Upper lobe of left lung (tissue), 6 donors: ENCODE results near the gene SRP14. TPM values are rescaled to one million over a fixed set of nuclear protein-coding genes. Genes with fewer than 3 reads are reported as not detected.

Experiments
- ATAC-seq, 2 donors: fragments of 200-7000 bp; cut with Tn5 transposase; one replicate each; pipeline ENCODE4 v1.9.1; 2022; ENCODE audit warnings: mild to moderate bottlenecking in 2 of 2, moderate library complexity in 2 of 2; ENCODE audit not compliant: low FRiP score in 2 of 2
- DNase-seq, 2 donors: peaks; one replicate each; pipeline ENCODE4 v3.0.0-alpha.2; 2019 to 2020
- H3K27ac ChIP-seq, 4 donors: fragments of 200-600 bp; sonication (generic); one replicate each; pipeline ENCODE4 v1.5.1; 2016 to 2019
- H3K27me3 ChIP-seq, 4 donors: fragments of 200-600 bp; sonication (generic); one replicate each; pipeline ENCODE4 v1.5.1; 2017 to 2019
- H3K36me3 ChIP-seq, 4 donors: fragments of 200-600 bp; sonication (generic); one replicate each; pipeline ENCODE4 v1.5.1; 2016 to 2019
- H3K4me1 ChIP-seq, 4 donors: fragments of 200-600 bp; sonication (generic); one replicate each; pipeline ENCODE4 v1.5.1; 2018 to 2019
- H3K4me3 ChIP-seq, 4 donors: fragments of 200-600 bp; sonication (generic); one replicate each; pipeline ENCODE4 v1.5.1; 2017 to 2019; ENCODE audit warnings: mild to moderate bottlenecking in 2 of 4, moderate library complexity in 1 of 4
- H3K9me3 ChIP-seq, 4 donors: fragments of 200-600 bp; sonication (generic); one replicate each; pipeline ENCODE4 v1.5.1; 2018 to 2019
- EP300 ChIP-seq, 4 donors: sonication (generic); formaldehyde crosslinking; IDR thresholded peaks; one replicate each; pipeline ENCODE4 v1.5.1; 2017; ENCODE audit warnings: antibody characterized with exemption in 4 of 4, control low read depth in 2 of 4
- POLR2A ChIP-seq, 4 donors: fragments of 450-650 bp; IDR thresholded peaks; one replicate each; pipeline ENCODE4 v1.5.1; 2016 to 2017; ENCODE audit warnings: antibody characterized with exemption in 4 of 4, mild to moderate bottlenecking in 2 of 4
- POLR2AphosphoS5 ChIP-seq, 2 donors: sonication (generic); formaldehyde crosslinking; IDR thresholded peaks; one replicate each; pipeline ENCODE4 v1.5.1; 2017; ENCODE audit warnings: antibody characterized with exemption in 2 of 2
- WGBS, 2 donors: methylation state at CpG; one replicate each; pipeline ENCODE4 v1.1.5; 2017 to 2018; 5-methylcytosine and 5-hydroxymethylcytosine counted together
- total RNA-seq, 6 donors: library from RNA; depleted of rRNA in 4 of 6; stranded (reverse); fragments of >200 nt in 4 of 6; gene quantifications; one replicate each; pipeline versions ENCODE4 v1.1.0 to v1.2.1, GENCODE V29; 2016 to 2021
- TF ChIP-seq, protein P1 (sequence below), 6 experiments: fragments of 450-650 bp in 4 of 6; fragments of 200-600 bp in 2 of 6; sonication (generic) in 2 of 6; IDR thresholded peaks; one replicate each; pipeline ENCODE4 v1.5.1; 2016 to 2019; ENCODE audit warnings: antibody characterized with exemption in 6 of 6
- donor health status: DM: no; HTN: no; CAD: no; lungs with moderate emphysema.
- donor health status: DM: no; HTN: yes; CAD: no; lungs with severe emphysema.

SRP14 gene
- total RNA-seq, 6 donors from 2014 or later, result 55.5 to 342 (median 191) TPM

- 68 to 75% methylated on average over 6 of the region's 6 CpGs for WGBS, 2 donors
- Histone ChIP-seq H3K27ac (no peak overlapping the region), H3K4me1 (peaks cover 19 to 26% (median 23%) of the 10 kb centered on the region in 4 donors), H3K36me3 (no peaks in the 10 kb centered on the region), H3K9me3 (no peaks in the 10 kb centered on the region), H3K4me3 (no peak overlapping the region), H3K27me3 (no peaks in the 10 kb centered on the region)
- no peak for DNase-seq
- no peak for ATAC-seq
- TF ChIP-seq EP300 (IDR thresholded peaks at IDR 0.05) (no peak), POLR2AphosphoS5 (IDR thresholded peaks at IDR 0.05) (no peak), POLR2A (IDR thresholded peaks at IDR 0.05) (no peak)
- TF ChIP-seq, protein P1, sequence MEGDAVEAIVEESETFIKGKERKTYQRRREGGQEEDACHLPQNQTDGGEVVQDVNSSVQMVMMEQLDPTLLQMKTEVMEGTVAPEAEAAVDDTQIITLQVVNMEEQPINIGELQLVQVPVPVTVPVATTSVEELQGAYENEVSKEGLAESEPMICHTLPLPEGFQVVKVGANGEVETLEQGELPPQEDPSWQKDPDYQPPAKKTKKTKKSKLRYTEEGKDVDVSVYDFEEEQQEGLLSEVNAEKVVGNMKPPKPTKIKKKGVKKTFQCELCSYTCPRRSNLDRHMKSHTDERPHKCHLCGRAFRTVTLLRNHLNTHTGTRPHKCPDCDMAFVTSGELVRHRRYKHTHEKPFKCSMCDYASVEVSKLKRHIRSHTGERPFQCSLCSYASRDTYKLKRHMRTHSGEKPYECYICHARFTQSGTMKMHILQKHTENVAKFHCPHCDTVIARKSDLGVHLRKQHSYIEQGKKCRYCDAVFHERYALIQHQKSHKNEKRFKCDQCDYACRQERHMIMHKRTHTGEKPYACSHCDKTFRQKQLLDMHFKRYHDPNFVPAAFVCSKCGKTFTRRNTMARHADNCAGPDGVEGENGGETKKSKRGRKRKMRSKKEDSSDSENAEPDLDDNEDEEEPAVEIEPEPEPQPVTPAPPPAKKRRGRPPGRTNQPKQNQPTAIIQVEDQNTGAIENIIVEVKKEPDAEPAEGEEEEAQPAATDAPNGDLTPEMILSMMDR (IDR thresholded peaks at IDR 0.05), result no peak
Observed at GRCh38 chr15:40067921-40068624, 29.1 kb upstream of the SRP14 start.

GRCh38 chr15:40066589-40066988 lies 27.6 kb upstream of the SRP14 start:
- WGBS, 2 donors, result 93 to 100% methylated on average over 5 of the region's 5 CpGs
- no peaks in the 10 kb centered on the region for H3K27me3 ChIP-seq
- DNase-seq, result no peak
- H3K4me3 ChIP-seq, result no peak overlapping the region
- no peaks in the 10 kb centered on the region for H3K9me3 ChIP-seq
- no peak for ATAC-seq
- H3K36me3 ChIP-seq, result no peaks in the 10 kb centered on the region
- H3K4me1 ChIP-seq, result peaks cover 20 to 25% (median 22%) of the 10 kb centered on the region in 4 donors
- no peak for TF ChIP-seq POLR2AphosphoS5 (IDR thresholded peaks at IDR 0.05)
- no peak for TF ChIP-seq EP300 (IDR thresholded peaks at IDR 0.05)
- no peak for TF ChIP-seq POLR2A (IDR thresholded peaks at IDR 0.05)
- TF ChIP-seq, protein P1 (IDR thresholded peaks at IDR 0.05), result no peak
- H3K27ac ChIP-seq, result no peak overlapping the region

DNA sequence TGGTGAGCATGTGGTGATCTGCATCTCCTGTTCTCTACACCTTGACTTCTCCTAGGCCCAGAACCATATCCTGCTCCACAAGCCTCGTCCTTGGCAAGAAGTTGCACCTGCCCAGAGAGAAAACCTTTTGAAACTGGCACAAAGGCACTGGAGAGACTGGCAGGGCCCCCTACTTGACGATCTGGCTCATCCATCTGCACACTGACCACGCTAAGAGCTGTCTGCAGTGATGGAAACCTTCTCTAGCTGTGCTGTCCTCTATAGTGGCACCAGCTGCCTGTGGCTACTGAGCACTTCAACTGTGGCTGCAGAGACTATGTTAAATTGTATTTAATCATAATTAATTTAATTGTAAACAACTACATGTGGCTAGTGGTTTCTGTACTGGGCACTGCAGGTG lies 26.2 kb upstream of the SRP14 start:
- Histone ChIP-seq H3K4me3 (no peak overlapping the region), H3K36me3 (no peaks in the 10 kb centered on the region), H3K27ac (no peak overlapping the region), H3K9me3 (no peaks in the 10 kb centered on the region), H3K4me1 (peaks cover 16 to 23% (median 21%) of the 10 kb centered on the region in 4 donors), H3K27me3 (no peaks in the 10 kb centered on the region)
- TF ChIP-seq POLR2A (IDR thresholded peaks at IDR 0.05) (no peak), POLR2AphosphoS5 (IDR thresholded peaks at IDR 0.05) (no peak)
- TF ChIP-seq, protein P1 (IDR thresholded peaks at IDR 0.05), result no peak
- DNase-seq (no peak), ATAC-seq (no peak)
- WGBS, 2 donors, result 81 to 84% methylated on average over 3 of the region's 3 CpGs

DNA sequence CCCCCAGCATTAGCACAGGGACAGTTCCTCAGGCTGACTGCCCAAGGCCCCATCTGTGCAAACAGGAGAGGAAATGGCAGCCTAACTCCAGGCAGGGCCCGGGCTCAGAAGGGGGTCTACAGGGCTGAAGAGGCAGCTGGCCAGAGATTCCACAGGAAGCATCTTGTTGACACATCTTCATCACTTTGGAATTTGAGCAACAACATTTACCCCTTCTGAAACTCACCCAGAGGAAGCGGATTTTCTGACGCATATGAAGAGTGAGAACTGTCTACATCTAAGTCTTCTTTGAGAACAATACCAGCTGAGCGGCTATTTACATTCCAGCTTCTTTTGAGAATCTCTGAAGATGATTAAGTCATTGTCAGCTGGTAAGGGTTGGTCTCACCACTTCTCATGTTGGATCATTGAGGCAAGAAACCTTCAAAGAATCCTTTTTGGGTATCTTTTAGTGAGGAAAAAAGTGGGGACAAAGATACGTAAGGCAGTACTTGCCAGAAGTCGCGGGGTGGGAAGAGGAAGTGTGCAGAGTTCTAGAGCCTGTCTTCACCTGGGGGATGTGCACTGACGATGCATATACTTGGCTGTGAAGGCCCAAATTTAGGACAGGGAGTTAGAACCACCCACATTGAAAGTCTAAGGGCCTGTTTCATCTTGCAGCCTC lies 25.4 kb upstream of the SRP14 start:
- H3K36me3 ChIP-seq, result no peaks in the 10 kb centered on the region
- ATAC-seq, result no peak
- H3K4me1 ChIP-seq, result peaks cover 8 to 17% (median 13%) of the 10 kb centered on the region in 4 donors
- peak overlapping the region in 1 of 4 donors; percentile 6 for H3K27ac ChIP-seq
- H3K27me3 ChIP-seq, result no peaks in the 10 kb centered on the region
- TF ChIP-seq POLR2A (IDR thresholded peaks at IDR 0.05), result no peak
- TF ChIP-seq EP300 (IDR thresholded peaks at IDR 0.05), result no peak
- no peak for TF ChIP-seq POLR2AphosphoS5 (IDR thresholded peaks at IDR 0.05)
- TF ChIP-seq, protein P1 (IDR thresholded peaks at IDR 0.05), result no peak
- no peaks in the 10 kb centered on the region for H3K9me3 ChIP-seq
- no peak overlapping the region for H3K4me3 ChIP-seq
- DNase-seq, result no peak
- WGBS, 2 donors, result 72 to 82% methylated on average over 8 of the region's 8 CpGs
